Thoracic aorta (tissue), 2 donors: Measurements from ENCODE around the gene LUZP1. TPM values are rescaled to one million over a fixed set of nuclear protein-coding genes. Genes with fewer than 3 reads are reported as not detected.

ENCODE experiments used
- ATAC-seq: fragments of 150-250 bp; one replicate; pipeline ENCODE4 v1.8.0; 2017; ENCODE audit warnings: low read depth; ENCODE audit not compliant: insufficient number of reproducible peaks, low FRiP score
- DNase-seq: peaks from one replicate; pipeline ENCODE4 v3.0.0-alpha.2; 2020; ENCODE audit warnings: low spot score
- H3K27ac ChIP-seq, 2 donors: fragments of 200-600 bp; sonication (generic); 1 replicate in 1 of 2; 2 replicates in 1 of 2; pipeline ENCODE4 v1.5.1; 2016; ENCODE audit warnings: mild to moderate bottlenecking in 2 of 2, moderate library complexity in 2 of 2
- H3K27me3 ChIP-seq: fragments of 200-600 bp; sonication (generic); replicated peaks from 2 replicates; pipeline ENCODE4 v1.6.0; 2016; ENCODE audit warnings: mild to moderate bottlenecking; ENCODE audit not compliant: insufficient read depth
- H3K36me3 ChIP-seq: fragments of 200-600 bp; sonication (generic); one replicate; pipeline ENCODE4 v1.5.1; 2016
- H3K4me1 ChIP-seq, 2 donors: fragments of 200-600 bp; sonication (generic); 1 replicate in 1 of 2; 2 replicates in 1 of 2; pipeline versions ENCODE4 v1.5.1 to v1.6.0; 2016; ENCODE audit warnings: low read depth in 2 of 2, mild to moderate bottlenecking in 1 of 2; ENCODE audit not compliant: control insufficient read depth in 1 of 2
- H3K4me3 ChIP-seq: fragments of 200-600 bp; sonication (generic); 2 replicates; pipeline ENCODE4 v1.5.1; 2016; ENCODE audit warnings: mild to moderate bottlenecking
- H3K9me3 ChIP-seq: fragments of 200-600 bp; sonication (generic); 2 replicates; pipeline ENCODE4 v1.5.1; 2016
- CTCF ChIP-seq: fragments of 200-600 bp; sonication (generic); IDR thresholded peaks from one replicate; pipeline ENCODE4 v1.5.1; 2019; ENCODE audit warnings: antibody characterized with exemption
- total RNA-seq, 2 donors: library from RNA; depleted of rRNA; stranded (reverse); fragments of >200 nt; gene quantifications; one replicate each; pipeline versions ENCODE4 v1.1.0 to v1.2.3, GENCODE V29; 2016

LUZP1 gene
- total RNA-seq, 2 donors from 2014 or later = 17.9 to 38.4 TPM

GRCh38 chr1:23150742-23151141 is 17.9 kb downstream of the LUZP1 start:
- H3K4me1 ChIP-seq = peaks cover 14 to 35% of the 10 kb centered on the region in 2 donors
- no peaks in the 10 kb centered on the region for H3K27me3 ChIP-seq
- no peaks in the 10 kb centered on the region for H3K9me3 ChIP-seq
- H3K36me3 ChIP-seq = no peaks in the 10 kb centered on the region
- no peak overlapping the region for H3K4me3 ChIP-seq
- ATAC-seq (no peak), DNase-seq (no peak)
- TF ChIP-seq CTCF = no peak
- no peak overlapping the region for H3K27ac ChIP-seq

GRCh38 chr1:23150125-23150524 is 18.5 kb downstream of the LUZP1 start:
- H3K27me3 ChIP-seq = no peaks in the 10 kb centered on the region
- H3K4me3 ChIP-seq = no peak overlapping the region
- no peak for ATAC-seq
- no peaks in the 10 kb centered on the region for H3K36me3 ChIP-seq
- H3K9me3 ChIP-seq = no peaks in the 10 kb centered on the region
- DNase-seq = no peak
- H3K27ac ChIP-seq = no peak overlapping the region
- H3K4me1 ChIP-seq = peaks cover 14 to 35% of the 10 kb centered on the region in 2 donors
- no peak for TF ChIP-seq CTCF

GRCh38 chr1:23149114-23149513 is 19.5 kb downstream of the LUZP1 start:
- Histone ChIP-seq H3K4me3 (no peak overlapping the region), H3K4me1 (peaks cover 14 to 35% of the 10 kb centered on the region in 2 donors), H3K27ac (no peak overlapping the region), H3K9me3 (no peaks in the 10 kb centered on the region), H3K36me3 (no peaks in the 10 kb centered on the region), H3K27me3 (no peaks in the 10 kb centered on the region)
- no peak for DNase-seq
- TF ChIP-seq CTCF = no peak
- no peak for ATAC-seq

GRCh38 chr1:23148084-23148483 is 20.6 kb downstream of the LUZP1 start:
- Histone ChIP-seq H3K4me1 (peaks cover 14 to 35% of the 10 kb centered on the region in 2 donors), H3K4me3 (no peak overlapping the region), H3K9me3 (no peaks in the 10 kb centered on the region), H3K27ac (no peak overlapping the region), H3K36me3 (no peaks in the 10 kb centered on the region), H3K27me3 (no peaks in the 10 kb centered on the region)
- DNase-seq = no peak
- no peak for ATAC-seq
- no peak for TF ChIP-seq CTCF

GRCh38 chr1:23140940-23141596 is 27.6 kb downstream of the LUZP1 start:
- H3K27me3 ChIP-seq = no peaks in the 10 kb centered on the region
- no peak for DNase-seq
- ATAC-seq = no peak
- H3K4me3 ChIP-seq = no peak overlapping the region
- H3K27ac ChIP-seq = no peak overlapping the region
- H3K9me3 ChIP-seq = no peaks in the 10 kb centered on the region
- H3K4me1 ChIP-seq = no peaks in the 10 kb centered on the region
- no peak for TF ChIP-seq CTCF
- H3K36me3 ChIP-seq = no peaks in the 10 kb centered on the region
